ENCODE measurements around the gene NEK2.
A peak's percentile ranks its signal among the peaks of the same experiment; 100 is the strongest.
"Not testable (repeated sequence)": the region's sequence is repeated elsewhere in the genome, so short reads cannot be mapped to it uniquely, and the experiment has no call there.

The NEK2 gene

GRCh38 chr1:211675230-211676105 is at the start of gene NEK2:
NEK2 (minus strand) TSS chr1:211675621; CDS start chr1:211675479, 142 bp downstream.
- DNase-seq (ENCODE audit: low read depth in 1 of 2, low spot score in 1 of 2), result peak; percentile 47 to 78

GRCh38 chr1:211724687-211725196 is 49.3 kb upstream of the NEK2 start:
- DNase-seq (ENCODE audit: low read depth in 1 of 2, low spot score in 1 of 2), result no peak

- DNase-seq (ENCODE audit: low read depth in 1 of 2, low spot score in 1 of 2), result no peak
Measured at GRCh38 chr1:211723273-211723672, 47.9 kb upstream of the NEK2 start.

GRCh38 chr1:211722277-211723175 is 47.1 kb upstream of the NEK2 start:
- DNase-seq (ENCODE audit: low read depth in 1 of 2, low spot score in 1 of 2), result no peak

GRCh38 chr1:211716555-211716954 is 41.1 kb upstream of the NEK2 start:
- not testable (repeated sequence) for DNase-seq (ENCODE audit: low read depth in 1 of 2, low spot score in 1 of 2)

- DNase-seq (ENCODE audit: low read depth in 1 of 2, low spot score in 1 of 2), result no peak
Measured at GRCh38 chr1:211715971-211716370, 40.5 kb upstream of the NEK2 start.

GRCh38 chr1:211714154-211714553 is 38.7 kb upstream of the NEK2 start:
- DNase-seq (ENCODE audit: low read depth in 1 of 2, low spot score in 1 of 2), result no peak

- no peak for DNase-seq (ENCODE audit: low read depth in 1 of 2, low spot score in 1 of 2)
Measured at GRCh38 chr1:211713231-211713630, 37.8 kb upstream of the NEK2 start.

- no peak for DNase-seq (ENCODE audit: low read depth in 1 of 2, low spot score in 1 of 2)
Measured at GRCh38 chr1:211711315-211711705, 35.9 kb upstream of the NEK2 start.

- DNase-seq (ENCODE audit: low read depth in 1 of 2, low spot score in 1 of 2), result no peak
Measured at GRCh38 chr1:211710566-211711314, 35.3 kb upstream of the NEK2 start.

GRCh38 chr1:211708926-211709325 is 33.5 kb upstream of the NEK2 start:
- no peak for DNase-seq (ENCODE audit: low read depth in 1 of 2, low spot score in 1 of 2)

GRCh38 chr1:211708006-211708405 is 32.6 kb upstream of the NEK2 start:
- DNase-seq (ENCODE audit: low read depth in 1 of 2, low spot score in 1 of 2), result no peak

- no peak for DNase-seq (ENCODE audit: low read depth in 1 of 2, low spot score in 1 of 2)
Measured at GRCh38 chr1:211705467-211706091, 30.2 kb upstream of the NEK2 start.

- no peak for DNase-seq (ENCODE audit: low read depth in 1 of 2, low spot score in 1 of 2)
Measured at GRCh38 chr1:211704543-211704942, 29.1 kb upstream of the NEK2 start.

- no peak for DNase-seq (ENCODE audit: low read depth in 1 of 2, low spot score in 1 of 2)
Measured at GRCh38 chr1:211703812-211704537, 28.6 kb upstream of the NEK2 start.

- no peak for DNase-seq (ENCODE audit: low read depth in 1 of 2, low spot score in 1 of 2)
Measured at GRCh38 chr1:211701733-211702132, 26.3 kb upstream of the NEK2 start.

GRCh38 chr1:211699059-211699458 is 23.6 kb upstream of the NEK2 start:
- DNase-seq (ENCODE audit: low read depth in 1 of 2, low spot score in 1 of 2), result no peak

GRCh38 chr1:211698161-211699026 is 23.0 kb upstream of the NEK2 start:
- peak; percentile 71 to 72 for DNase-seq (ENCODE audit: low read depth in 1 of 2, low spot score in 1 of 2)

- no peak for DNase-seq (ENCODE audit: low read depth in 1 of 2, low spot score in 1 of 2)
Measured at GRCh38 chr1:211697356-211697755, 21.9 kb upstream of the NEK2 start.
